Esophagus squamous epithelium (tissue), 4 donors: ENCODE data around the gene KLF14.

ENCODE experiments used
- CTCF ChIP-seq, 6 experiments: fragments of 450-650 bp in 4 of 6; fragments of 200-600 bp in 2 of 6; sonication (generic) in 2 of 6; IDR thresholded peaks; one replicate each; pipeline ENCODE4 v1.5.1; 2016 to 2019; ENCODE audit warnings: antibody characterized with exemption in 6 of 6, mild to moderate bottlenecking in 4 of 6, moderate library complexity in 4 of 6
- POLR2A ChIP-seq, 4 donors: fragments of 450-650 bp; IDR thresholded peaks; one replicate each; pipeline ENCODE4 v1.6.1; 2017; ENCODE audit warnings: antibody characterized with exemption in 4 of 4, mild to moderate bottlenecking in 4 of 4, moderate library complexity in 3 of 4

GRCh38 chr7:130699686-130700085 lies 34.3 kb downstream of the KLF14 start:
- TF ChIP-seq CTCF (IDR thresholded peaks at IDR 0.05): no peak
- no peak for TF ChIP-seq POLR2A (IDR thresholded peaks at IDR 0.05)
